Prostate gland (tissue), 2 donors: ENCODE results near the gene MRNIP.

Experiments used
- CTCF ChIP-seq, 4 experiments: fragments of 200-600 bp in 2 of 4; fragments of 450-650 bp in 2 of 4; sonication (generic) in 2 of 4; IDR thresholded peaks; 1 replicate in 3 of 4; 2 replicates in 1 of 4; pipeline ENCODE4 v1.5.1; 2016 to 2019; ENCODE audit warnings: antibody characterized with exemption in 4 of 4, mild to moderate bottlenecking in 2 of 4, moderate library complexity in 2 of 4
- POLR2A ChIP-seq: fragments of 450-650 bp; IDR thresholded peaks from one replicate; pipeline ENCODE4 v1.6.1; 2016; ENCODE audit warnings: antibody characterized with exemption, mild to moderate bottlenecking
- POLR2AphosphoS5 ChIP-seq: sonication (generic); formaldehyde crosslinking; IDR thresholded peaks from one replicate; pipeline ENCODE4 v1.6.1; 2017; ENCODE audit warnings: antibody characterized with exemption

DNA sequence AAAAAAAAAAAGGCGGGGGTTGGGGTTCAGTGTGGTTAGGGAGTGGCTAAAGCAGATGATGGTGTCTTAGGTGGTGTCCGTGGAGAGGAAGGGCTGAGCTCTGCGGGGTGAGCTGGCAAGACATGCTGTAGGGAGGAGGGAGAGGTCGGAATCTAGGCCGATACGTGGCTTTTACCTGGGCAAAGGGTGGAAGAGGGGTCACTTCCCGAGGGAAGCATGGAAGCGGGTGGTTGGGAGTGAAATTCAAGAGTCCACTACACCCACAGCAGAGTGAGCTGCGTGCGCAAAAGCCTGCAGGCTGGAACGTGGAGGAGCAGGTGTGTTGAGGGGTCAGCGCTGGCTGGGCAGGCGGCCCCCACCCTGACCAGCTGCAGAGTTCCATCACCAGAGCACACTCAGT, 31.3 kb upstream of the MRNIP start:
- TF ChIP-seq CTCF (IDR thresholded peaks at IDR 0.05) (no peak), POLR2AphosphoS5 (no peak), POLR2A (no peak)
